Activated T-cell treated with anti-CD3 and anti-CD28 coated beads, Interleukin-2, amount 50 U/mL, for 72 hours (primary cell): ENCODE data around the gene DGKD. TPM values are rescaled to one million over a fixed set of nuclear protein-coding genes. Genes with fewer than 3 reads are reported as not detected.
"Not testable (repeated sequence)": the region's sequence is repeated elsewhere in the genome, so short reads cannot be mapped to it uniquely, and the experiment has no call there.

Source experiments
- ATAC-seq, 2 donors: fragments of 150-1000 bp; cut with Tn5 transposase; replicated peaks in 1 of 2; 2 replicates each; pipeline ENCODE4 v1.10.0; 2021; ENCODE audit warnings: moderate library complexity in 2 of 2, mild to moderate bottlenecking in 1 of 2
- DNase-seq, 2 donors: peaks; one replicate each; pipeline ENCODE4 v3.0.0; 2021 to 2022; ENCODE audit warnings: mixed read lengths in 1 of 2
- H3K27ac Mint-ChIP-seq: one replicate; pipeline ENCODE4 v1.8.0; 2022; ENCODE audit warnings: mild to moderate bottlenecking, moderate library complexity, mixed read lengths
- H3K27me3 Mint-ChIP-seq: one replicate; pipeline ENCODE4 v1.8.0; 2022; ENCODE audit warnings: low read depth, mixed read lengths
- H3K36me3 Mint-ChIP-seq, 2 donors: one replicate each; pipeline ENCODE4 v1.8.0; 2022; ENCODE audit warnings: mixed read lengths in 2 of 2, mild to moderate bottlenecking in 1 of 2; ENCODE audit not compliant: insufficient read depth in 2 of 2
- H3K4me1 Mint-ChIP-seq: one replicate; pipeline ENCODE4 v1.8.0; 2022; ENCODE audit warnings: low read depth, mixed read lengths
- H3K4me3 Mint-ChIP-seq, 2 donors: one replicate each; pipeline ENCODE4 v1.8.0; 2022; ENCODE audit warnings: mild to moderate bottlenecking in 2 of 2, mixed read lengths in 2 of 2, moderate library complexity in 2 of 2
- H3K9me3 Mint-ChIP-seq, 2 donors: one replicate each; pipeline ENCODE4 v1.8.0; 2022; ENCODE audit warnings: mixed read lengths in 2 of 2
- total RNA-seq, 2 donors: library from RNA; stranded (reverse); gene quantifications; one replicate each; pipeline ENCODE4 v1.2.3, GENCODE V29; 2022

Gene DGKD
- total RNA-seq, 2 donors from 2014 or later: 78.0 to 94.4 TPM

GRCh38 chr2:233384811-233385488 lies 30.7 kb downstream of the DGKD start:
- Mint-ChIP-seq H3K4me3 (peak overlapping the region; percentile 76 to 86), H3K27ac (peak overlapping the region; percentile 94), H3K27me3 (no peaks in the 10 kb centered on the region), H3K36me3 (peaks cover 0 to 3% of the 10 kb centered on the region in 2 donors), H3K4me1 (peaks cover 81% of the 10 kb centered on the region), H3K9me3 (no peaks in the 10 kb centered on the region)
- ATAC-seq: peak; percentile 3 to 13
- no peak for DNase-seq

- peak overlapping the region; percentile 94 for H3K27ac Mint-ChIP-seq
- ATAC-seq: peak; percentile 62 to 66
- peaks cover 0 to 3% of the 10 kb centered on the region in 2 donors for H3K36me3 Mint-ChIP-seq
Observed at GRCh38 chr2:233385489-233386044, 31.3 kb downstream of the DGKD start.

GRCh38 chr2:233386382-233387041 lies 32.2 kb downstream of the DGKD start:
- no peaks in the 10 kb centered on the region for H3K9me3 Mint-ChIP-seq
- peak overlapping the region; percentile 76 to 86 for H3K4me3 Mint-ChIP-seq
- H3K27ac Mint-ChIP-seq: peak overlapping the region; percentile 94
- no peaks in the 10 kb centered on the region for H3K27me3 Mint-ChIP-seq
- peak; percentile 74 to 77 for ATAC-seq
- DNase-seq: peak; percentile 37 to 48
- H3K4me1 Mint-ChIP-seq: peaks cover 65% of the 10 kb centered on the region
- peaks cover 0 to 3% of the 10 kb centered on the region in 2 donors for H3K36me3 Mint-ChIP-seq

More at GRCh38 chr2:233385489-233386044, 31.3 kb downstream of the DGKD start:
- peaks cover 74% of the 10 kb centered on the region for H3K4me1 Mint-ChIP-seq
- H3K4me3 Mint-ChIP-seq: peak overlapping the region; percentile 76 to 86
- H3K27me3 Mint-ChIP-seq: no peaks in the 10 kb centered on the region
- peak; percentile 40 to 45 for DNase-seq
- no peaks in the 10 kb centered on the region for H3K9me3 Mint-ChIP-seq

- ATAC-seq (no peak), DNase-seq (no peak)
- H3K27me3 Mint-ChIP-seq: no peaks in the 10 kb centered on the region
- no peaks in the 10 kb centered on the region for H3K9me3 Mint-ChIP-seq
- peaks cover 58% of the 10 kb centered on the region for H3K4me1 Mint-ChIP-seq
- peaks cover 0 to 7% of the 10 kb centered on the region in 2 donors for H3K36me3 Mint-ChIP-seq
- peak overlapping the region; percentile 76 to 86 for H3K4me3 Mint-ChIP-seq
- H3K27ac Mint-ChIP-seq: peak overlapping the region; percentile 12
Observed at GRCh38 chr2:233387225-233387624, 32.9 kb downstream of the DGKD start.

- H3K4me1 Mint-ChIP-seq: peaks cover 51% of the 10 kb centered on the region
- H3K36me3 Mint-ChIP-seq: peaks cover 0 to 7% of the 10 kb centered on the region in 2 donors
- H3K27ac Mint-ChIP-seq: no peak overlapping the region
- DNase-seq (no peak), ATAC-seq (no peak)
- H3K27me3 Mint-ChIP-seq: no peaks in the 10 kb centered on the region
- peak overlapping the region in 1 of 2 donors; percentile 76 for H3K4me3 Mint-ChIP-seq
- H3K9me3 Mint-ChIP-seq: no peaks in the 10 kb centered on the region
Observed at GRCh38 chr2:233387667-233388528, 33.6 kb downstream of the DGKD start.

GRCh38 chr2:233389601-233390125 lies 35.4 kb downstream of the DGKD start:
- Mint-ChIP-seq H3K27me3 (no peaks in the 10 kb centered on the region), H3K36me3 (peaks cover 0 to 12% of the 10 kb centered on the region in 2 donors), H3K4me3 (no peak overlapping the region), H3K4me1 (peaks cover 36% of the 10 kb centered on the region), H3K27ac (no peak overlapping the region), H3K9me3 (no peaks in the 10 kb centered on the region)
- DNase-seq: no peak
- ATAC-seq: no peak

GRCh38 chr2:233395687-233396086 lies 41.4 kb downstream of the DGKD start:
- Mint-ChIP-seq H3K36me3 (peaks cover 6 to 24% of the 10 kb centered on the region in 2 donors), H3K27me3 (no peaks in the 10 kb centered on the region), H3K4me3 (no peak overlapping the region), H3K4me1 (peaks cover 38% of the 10 kb centered on the region), H3K27ac (no peak overlapping the region), H3K9me3 (no peaks in the 10 kb centered on the region)
- ATAC-seq (no peak), DNase-seq (no peak)

GRCh38 chr2:233396726-233397665 lies 42.7 kb downstream of the DGKD start:
- peaks cover 6 to 20% of the 10 kb centered on the region in 2 donors for H3K36me3 Mint-ChIP-seq
- H3K4me3 Mint-ChIP-seq, H3K27ac Mint-ChIP-seq, ATAC-seq, H3K27me3 Mint-ChIP-seq, DNase-seq, H3K9me3 Mint-ChIP-seq: not testable (repeated sequence)
- peaks cover 51% of the 10 kb centered on the region for H3K4me1 Mint-ChIP-seq

GRCh38 chr2:233399306-233400225 lies 45.3 kb downstream of the DGKD start:
- ATAC-seq (peak; percentile 66), DNase-seq (peak; percentile 43 to 67)
- H3K27me3 Mint-ChIP-seq: no peaks in the 10 kb centered on the region
- peak overlapping the region; percentile 49 for H3K27ac Mint-ChIP-seq
- peaks cover 71% of the 10 kb centered on the region for H3K4me1 Mint-ChIP-seq
- no peaks in the 10 kb centered on the region for H3K9me3 Mint-ChIP-seq
- peak overlapping the region; percentile 10 to 65 for H3K4me3 Mint-ChIP-seq
- peaks cover 6 to 18% of the 10 kb centered on the region in 2 donors for H3K36me3 Mint-ChIP-seq

- no peaks in the 10 kb centered on the region for H3K9me3 Mint-ChIP-seq
- peaks cover 6 to 16% of the 10 kb centered on the region in 2 donors for H3K36me3 Mint-ChIP-seq
- peak overlapping the region; percentile 81 for H3K27ac Mint-ChIP-seq
- H3K27me3 Mint-ChIP-seq: no peaks in the 10 kb centered on the region
- H3K4me3 Mint-ChIP-seq: peak overlapping the region; percentile 33 to 62
- DNase-seq: no peak
- peak; percentile 21 to 30 for ATAC-seq
- H3K4me1 Mint-ChIP-seq: peaks cover 75% of the 10 kb centered on the region
Observed at GRCh38 chr2:233400341-233400740, 46.0 kb downstream of the DGKD start.

- peaks cover 75% of the 10 kb centered on the region for H3K4me1 Mint-ChIP-seq
- ATAC-seq (no peak), DNase-seq (no peak)
- peaks cover 6 to 14% of the 10 kb centered on the region in 2 donors for H3K36me3 Mint-ChIP-seq
- H3K9me3 Mint-ChIP-seq: no peaks in the 10 kb centered on the region
- peak overlapping the region; percentile 66 for H3K27ac Mint-ChIP-seq
- H3K4me3 Mint-ChIP-seq: peak overlapping the region; percentile 33 to 62
- no peaks in the 10 kb centered on the region for H3K27me3 Mint-ChIP-seq
Observed at GRCh38 chr2:233400961-233401360, 46.7 kb downstream of the DGKD start.
